Suprapubic skin (tissue), 4 donors: ENCODE results near the gene SPOCK1. TPM values are rescaled to one million over a fixed set of nuclear protein-coding genes. Genes with fewer than 3 reads are reported as not detected.

Source experiments
- DNase-seq, 2 donors: peaks; one replicate each; pipeline ENCODE4 v3.0.0-alpha.2; 2019; ENCODE audit warnings: low spot score in 2 of 2
- H3K27ac ChIP-seq: fragments of 200-600 bp; sonication (generic); one replicate; pipeline ENCODE4 v1.5.1; 2019
- H3K27me3 ChIP-seq: fragments of 200-600 bp; sonication (generic); one replicate; pipeline ENCODE4 v1.5.1; 2019
- H3K36me3 ChIP-seq: fragments of 200-600 bp; sonication (generic); one replicate; pipeline ENCODE4 v1.5.1; 2019
- H3K4me1 ChIP-seq: fragments of 200-600 bp; sonication (generic); one replicate; pipeline ENCODE4 v1.5.1; 2019
- H3K4me3 ChIP-seq: fragments of 200-600 bp; sonication (generic); one replicate; pipeline ENCODE4 v1.5.1; 2019; ENCODE audit warnings: mild to moderate bottlenecking
- H3K9me3 ChIP-seq: fragments of 200-600 bp; sonication (generic); one replicate; pipeline ENCODE4 v1.5.1; 2019
- EP300 ChIP-seq: sonication (generic); formaldehyde crosslinking; IDR thresholded peaks from one replicate; pipeline ENCODE4 v1.6.1; 2017; ENCODE audit warnings: antibody characterized with exemption
- POLR2A ChIP-seq, 2 donors: fragments of 450-650 bp; IDR thresholded peaks; one replicate each; pipeline ENCODE4 v1.6.1; 2017; ENCODE audit warnings: antibody characterized with exemption in 2 of 2, mild to moderate bottlenecking in 2 of 2, moderate library complexity in 2 of 2
- POLR2AphosphoS5 ChIP-seq, 3 donors: sonication (generic); formaldehyde crosslinking; IDR thresholded peaks; one replicate each; pipeline ENCODE4 v1.6.1; 2017; ENCODE audit warnings: antibody characterized with exemption in 3 of 3
- WGBS: methylation state at CpG from one replicate; pipeline ENCODE4 v1.1.5; 2018; 5-methylcytosine and 5-hydroxymethylcytosine counted together
- total RNA-seq, 4 donors: library from RNA; depleted of rRNA; stranded (reverse); fragments of >200 nt; gene quantifications; one replicate each; pipeline ENCODE4 v1.1.0, GENCODE V29; 2016
- TF ChIP-seq, protein P1 (sequence below), 2 donors: fragments of 200-600 bp in 1 of 2; fragments of 450-650 bp in 1 of 2; sonication (generic) in 1 of 2; IDR thresholded peaks; one replicate each; pipeline ENCODE4 v1.5.1; 2016 to 2019; ENCODE audit warnings: antibody characterized with exemption in 2 of 2, mild to moderate bottlenecking in 1 of 2, moderate library complexity in 1 of 2

Gene SPOCK1
- total RNA-seq, 4 donors from 2014 or later, result 3.9 to 11.6 (median 5.4) TPM

DNA sequence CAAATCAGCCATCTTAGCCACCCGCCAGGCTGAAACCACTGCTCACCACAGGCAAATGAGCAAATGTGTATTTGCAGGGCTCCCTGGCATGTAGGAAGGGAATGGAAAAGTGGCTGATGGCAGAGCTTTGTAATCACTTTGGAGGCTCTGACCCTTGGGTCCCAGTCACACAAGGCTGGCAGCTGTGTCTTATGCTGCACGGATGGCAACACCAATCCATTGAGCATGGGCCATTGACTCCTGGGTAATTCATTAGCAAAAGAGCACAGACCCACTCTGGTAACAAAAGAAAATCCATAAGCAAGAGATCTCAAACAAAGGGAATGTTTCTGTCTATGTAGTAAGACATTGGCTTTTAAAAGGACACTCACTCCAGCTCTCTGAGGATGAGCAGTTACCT, 57.6 kb downstream of the SPOCK1 start:
- Histone ChIP-seq H3K9me3 (no peaks in the 10 kb centered on the region), H3K36me3 (no peaks in the 10 kb centered on the region), H3K4me1 (no peaks in the 10 kb centered on the region), H3K27me3 (no peaks in the 10 kb centered on the region), H3K4me3 (no peak overlapping the region), H3K27ac (no peak overlapping the region)
- no peak for TF ChIP-seq POLR2A (IDR thresholded peaks at IDR 0.05)
- TF ChIP-seq, protein P1, sequence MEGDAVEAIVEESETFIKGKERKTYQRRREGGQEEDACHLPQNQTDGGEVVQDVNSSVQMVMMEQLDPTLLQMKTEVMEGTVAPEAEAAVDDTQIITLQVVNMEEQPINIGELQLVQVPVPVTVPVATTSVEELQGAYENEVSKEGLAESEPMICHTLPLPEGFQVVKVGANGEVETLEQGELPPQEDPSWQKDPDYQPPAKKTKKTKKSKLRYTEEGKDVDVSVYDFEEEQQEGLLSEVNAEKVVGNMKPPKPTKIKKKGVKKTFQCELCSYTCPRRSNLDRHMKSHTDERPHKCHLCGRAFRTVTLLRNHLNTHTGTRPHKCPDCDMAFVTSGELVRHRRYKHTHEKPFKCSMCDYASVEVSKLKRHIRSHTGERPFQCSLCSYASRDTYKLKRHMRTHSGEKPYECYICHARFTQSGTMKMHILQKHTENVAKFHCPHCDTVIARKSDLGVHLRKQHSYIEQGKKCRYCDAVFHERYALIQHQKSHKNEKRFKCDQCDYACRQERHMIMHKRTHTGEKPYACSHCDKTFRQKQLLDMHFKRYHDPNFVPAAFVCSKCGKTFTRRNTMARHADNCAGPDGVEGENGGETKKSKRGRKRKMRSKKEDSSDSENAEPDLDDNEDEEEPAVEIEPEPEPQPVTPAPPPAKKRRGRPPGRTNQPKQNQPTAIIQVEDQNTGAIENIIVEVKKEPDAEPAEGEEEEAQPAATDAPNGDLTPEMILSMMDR (IDR thresholded peaks at IDR 0.05), result no peak
- no peak for TF ChIP-seq POLR2AphosphoS5 (IDR thresholded peaks at IDR 0.05)
- no peak for TF ChIP-seq EP300
- no peak for DNase-seq
- WGBS, result 82% methylated on average over 2 of the region's 2 CpGs

DNA sequence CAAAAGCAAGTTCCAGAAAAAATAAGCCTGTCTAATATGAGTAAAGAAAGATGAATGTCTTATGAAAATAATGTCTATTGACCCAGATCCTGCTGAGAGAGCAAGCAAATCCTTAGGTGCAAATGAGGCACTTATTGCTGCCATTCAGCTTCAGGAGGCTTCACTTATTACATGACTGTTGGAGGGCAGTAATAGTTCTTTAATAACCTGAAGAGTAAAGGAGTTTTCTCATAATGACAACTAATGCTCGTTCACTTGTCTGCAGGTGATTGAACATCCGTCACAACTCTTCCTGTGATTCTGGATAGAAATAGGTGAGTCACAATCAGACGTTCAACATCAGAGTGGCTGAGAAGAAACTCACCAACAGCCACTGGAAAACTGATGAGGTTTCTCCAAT, 58.3 kb downstream of the SPOCK1 start:
- H3K36me3 ChIP-seq, result no peaks in the 10 kb centered on the region
- H3K4me3 ChIP-seq, result no peak overlapping the region
- no peaks in the 10 kb centered on the region for H3K27me3 ChIP-seq
- no peak overlapping the region for H3K27ac ChIP-seq
- TF ChIP-seq POLR2AphosphoS5 (IDR thresholded peaks at IDR 0.05) (no peak), POLR2A (IDR thresholded peaks at IDR 0.05) (no peak), EP300 (no peak)
- TF ChIP-seq, protein P1 (IDR thresholded peaks at IDR 0.05), result no peak
- DNase-seq, result no peak
- H3K4me1 ChIP-seq, result no peaks in the 10 kb centered on the region
- H3K9me3 ChIP-seq, result no peaks in the 10 kb centered on the region
- 52% methylated on average over 3 of the region's 3 CpGs for WGBS

DNA sequence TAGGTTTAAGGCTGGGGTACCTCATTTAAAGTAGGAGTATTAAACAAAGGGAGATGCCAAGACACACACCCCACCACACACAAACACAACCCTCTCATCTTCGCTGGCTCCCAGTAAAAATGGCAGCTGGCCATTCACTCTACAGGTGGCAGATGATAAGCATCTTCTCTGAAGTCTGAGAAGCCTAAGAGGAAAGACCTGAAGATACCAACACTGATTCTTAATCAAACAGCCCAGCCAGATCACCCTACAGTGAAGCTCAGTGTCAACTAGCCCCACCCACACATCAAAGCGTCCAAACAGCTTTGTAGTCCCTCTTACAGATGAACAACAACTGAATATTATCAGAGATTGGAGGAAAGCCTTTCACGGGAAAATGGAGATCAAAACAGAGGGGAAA, 59.5 kb downstream of the SPOCK1 start:
- no peak for DNase-seq
- WGBS, result 57% methylated on average over 3 of the region's 3 CpGs
- no peaks in the 10 kb centered on the region for H3K27me3 ChIP-seq
- no peaks in the 10 kb centered on the region for H3K9me3 ChIP-seq
- no peak overlapping the region for H3K27ac ChIP-seq
- no peaks in the 10 kb centered on the region for H3K36me3 ChIP-seq
- H3K4me3 ChIP-seq, result no peak overlapping the region
- no peak for TF ChIP-seq EP300
- TF ChIP-seq POLR2A (IDR thresholded peaks at IDR 0.05), result no peak
- TF ChIP-seq POLR2AphosphoS5 (IDR thresholded peaks at IDR 0.05), result no peak
- TF ChIP-seq, protein P1 (IDR thresholded peaks at IDR 0.05), result no peak
- H3K4me1 ChIP-seq, result no peaks in the 10 kb centered on the region

GRCh38 chr5:137438932-137439331, 60.2 kb downstream of the SPOCK1 start:
- 85% methylated on average over 2 of the region's 2 CpGs for WGBS

DNA sequence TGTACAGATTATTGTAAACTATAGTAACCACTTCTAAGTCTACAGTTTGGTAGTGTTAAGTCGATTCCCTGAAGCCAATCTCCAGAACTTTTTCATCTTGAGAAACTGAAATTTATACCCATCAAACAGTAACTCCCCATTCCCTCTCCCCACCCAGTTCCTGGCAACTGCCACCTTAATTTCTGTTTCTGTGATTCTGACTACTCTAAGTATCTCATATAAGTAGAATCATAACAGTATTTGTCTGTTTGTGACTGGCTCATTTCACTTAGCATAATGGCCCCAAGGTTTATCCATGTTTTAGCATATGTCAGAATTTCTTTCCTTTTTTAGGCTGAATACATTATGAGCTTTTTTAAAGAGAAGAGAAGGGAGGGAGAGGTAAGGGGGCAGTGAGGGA, 61.4 kb downstream of the SPOCK1 start:
- Histone ChIP-seq H3K9me3 (no peaks in the 10 kb centered on the region), H3K4me1 (no peaks in the 10 kb centered on the region), H3K36me3 (no peaks in the 10 kb centered on the region), H3K27me3 (no peaks in the 10 kb centered on the region), H3K4me3 (no peak overlapping the region), H3K27ac (no peak overlapping the region)
- no peak for DNase-seq
- no peak for TF ChIP-seq EP300
- TF ChIP-seq POLR2A (IDR thresholded peaks at IDR 0.05), result no peak
- no peak for TF ChIP-seq POLR2AphosphoS5 (IDR thresholded peaks at IDR 0.05)
- TF ChIP-seq, protein P1 (IDR thresholded peaks at IDR 0.05), result no peak
- WGBS, result 50% methylated on average over 1 of the region's 1 CpG

More at GRCh38 chr5:137438932-137439331, 60.2 kb downstream of the SPOCK1 start:
- TF ChIP-seq POLR2AphosphoS5 (IDR thresholded peaks at IDR 0.05), result no peak
- TF ChIP-seq POLR2A (IDR thresholded peaks at IDR 0.05), result no peak
- TF ChIP-seq, protein P1 (IDR thresholded peaks at IDR 0.05), result no peak
- TF ChIP-seq EP300, result no peak
- Histone ChIP-seq H3K4me1 (no peaks in the 10 kb centered on the region), H3K27me3 (no peaks in the 10 kb centered on the region), H3K9me3 (no peaks in the 10 kb centered on the region), H3K36me3 (no peaks in the 10 kb centered on the region), H3K4me3 (no peak overlapping the region), H3K27ac (no peak overlapping the region)
- DNase-seq, result no peak
